Upper lobe of left lung (tissue), 6 donors: ENCODE data around the gene METTL17. TPM values are rescaled to one million over a fixed set of nuclear protein-coding genes. Genes with fewer than 3 reads are reported as not detected.

Experiments
- ATAC-seq, 2 donors: fragments of 200-7000 bp; cut with Tn5 transposase; one replicate each; pipeline ENCODE4 v1.9.1; 2022; ENCODE audit warnings: mild to moderate bottlenecking in 2 of 2, moderate library complexity in 2 of 2; ENCODE audit not compliant: low FRiP score in 2 of 2
- DNase-seq, 2 donors: peaks; one replicate each; pipeline ENCODE4 v3.0.0-alpha.2; 2019 to 2020
- H3K27ac ChIP-seq, 4 donors: fragments of 200-600 bp; sonication (generic); one replicate each; pipeline ENCODE4 v1.5.1; 2016 to 2019
- H3K27me3 ChIP-seq, 4 donors: fragments of 200-600 bp; sonication (generic); one replicate each; pipeline ENCODE4 v1.5.1; 2017 to 2019
- H3K36me3 ChIP-seq, 4 donors: fragments of 200-600 bp; sonication (generic); one replicate each; pipeline ENCODE4 v1.5.1; 2016 to 2019
- H3K4me1 ChIP-seq, 4 donors: fragments of 200-600 bp; sonication (generic); one replicate each; pipeline ENCODE4 v1.5.1; 2018 to 2019
- H3K4me3 ChIP-seq, 4 donors: fragments of 200-600 bp; sonication (generic); one replicate each; pipeline ENCODE4 v1.5.1; 2017 to 2019; ENCODE audit warnings: mild to moderate bottlenecking in 2 of 4, moderate library complexity in 1 of 4
- H3K9me3 ChIP-seq, 4 donors: fragments of 200-600 bp; sonication (generic); one replicate each; pipeline ENCODE4 v1.5.1; 2018 to 2019
- CTCF ChIP-seq, 6 experiments: fragments of 450-650 bp in 4 of 6; fragments of 200-600 bp in 2 of 6; sonication (generic) in 2 of 6; IDR thresholded peaks; one replicate each; pipeline ENCODE4 v1.5.1; 2016 to 2019; ENCODE audit warnings: antibody characterized with exemption in 6 of 6
- EP300 ChIP-seq, 4 donors: sonication (generic); formaldehyde crosslinking; IDR thresholded peaks; one replicate each; pipeline ENCODE4 v1.5.1; 2017; ENCODE audit warnings: antibody characterized with exemption in 4 of 4, control low read depth in 2 of 4
- POLR2A ChIP-seq, 4 donors: fragments of 450-650 bp; IDR thresholded peaks; one replicate each; pipeline ENCODE4 v1.5.1; 2016 to 2017; ENCODE audit warnings: antibody characterized with exemption in 4 of 4, mild to moderate bottlenecking in 2 of 4
- POLR2AphosphoS5 ChIP-seq, 2 donors: sonication (generic); formaldehyde crosslinking; IDR thresholded peaks; one replicate each; pipeline ENCODE4 v1.5.1; 2017; ENCODE audit warnings: antibody characterized with exemption in 2 of 2
- WGBS, 2 donors: methylation state at CpG; one replicate each; pipeline ENCODE4 v1.1.5; 2017 to 2018; 5-methylcytosine and 5-hydroxymethylcytosine counted together
- total RNA-seq, 6 donors: library from RNA; depleted of rRNA in 4 of 6; stranded (reverse); fragments of >200 nt in 4 of 6; gene quantifications; one replicate each; pipeline versions ENCODE4 v1.1.0 to v1.2.1, GENCODE V29; 2016 to 2021
- donor health status: DM: no; HTN: no; CAD: no; lungs with moderate emphysema.
- donor health status: DM: no; HTN: yes; CAD: no; lungs with severe emphysema.

METTL17 gene
- total RNA-seq, 6 donors from 2014 or later: 39.2 to 202 (median 59.4) TPM

- Histone ChIP-seq H3K4me3 (no peak overlapping the region), H3K4me1 (peaks cover 18 to 24% (median 20%) of the 10 kb centered on the region in 4 donors), H3K27me3 (no peaks in the 10 kb centered on the region), H3K27ac (no peak overlapping the region), H3K9me3 (no peaks in the 10 kb centered on the region), H3K36me3 (peaks cover 6 to 54% (median 17%) of the 10 kb centered on the region in 4 donors)
- TF ChIP-seq CTCF (IDR thresholded peaks at IDR 0.05) (no peak), POLR2A (IDR thresholded peaks at IDR 0.05) (no peak), POLR2AphosphoS5 (IDR thresholded peaks at IDR 0.05) (no peak), EP300 (IDR thresholded peaks at IDR 0.05) (no peak)
- 65 to 78% methylated on average over 1 of the region's 1 CpG for WGBS, 2 donors
- no peak for ATAC-seq
- DNase-seq: no peak
Observed at GRCh38 chr14:21019366-21019765, 29.6 kb downstream of the METTL17 start.

- TF ChIP-seq EP300 (IDR thresholded peaks at IDR 0.05) (no peak), POLR2A (IDR thresholded peaks at IDR 0.05) (no peak), POLR2AphosphoS5 (IDR thresholded peaks at IDR 0.05) (no peak), CTCF (IDR thresholded peaks at IDR 0.05) (no peak)
- H3K36me3 ChIP-seq: peaks cover 6 to 54% (median 17%) of the 10 kb centered on the region in 4 donors
- peaks cover 23 to 29% (median 28%) of the 10 kb centered on the region in 4 donors for H3K4me1 ChIP-seq
- peaks cover 0 to 8% (median 1%) of the 10 kb centered on the region in 4 donors for H3K27me3 ChIP-seq
- ATAC-seq: no peak
- peak overlapping the region in 2 of 4 donors; percentile 7 to 38 for H3K27ac ChIP-seq
- H3K4me3 ChIP-seq: no peak overlapping the region
- H3K9me3 ChIP-seq: no peaks in the 10 kb centered on the region
- 85 to 92% methylated on average over 5 of the region's 5 CpGs for WGBS, 2 donors
- DNase-seq: no peak
Observed at GRCh38 chr14:21020977-21021545, 31.3 kb downstream of the METTL17 start.

GRCh38 chr14:21022686-21023085, 32.9 kb downstream of the METTL17 start:
- peak overlapping the region in 3 of 4 donors; percentile 87 to 93 (median 89) for H3K27ac ChIP-seq
- H3K9me3 ChIP-seq: no peaks in the 10 kb centered on the region
- peaks cover 29 to 36% (median 30%) of the 10 kb centered on the region in 4 donors for H3K4me1 ChIP-seq
- TF ChIP-seq POLR2A (IDR thresholded peaks at IDR 0.05) (no peak), POLR2AphosphoS5 (IDR thresholded peaks at IDR 0.05) (no peak), CTCF (IDR thresholded peaks at IDR 0.05) (no peak), EP300 (IDR thresholded peaks at IDR 0.05) (no peak)
- WGBS, 2 donors: 80 to 81% methylated on average over 5 of the region's 5 CpGs
- DNase-seq (no peak), ATAC-seq (no peak)
- H3K27me3 ChIP-seq: peaks cover 0 to 8% (median 1%) of the 10 kb centered on the region in 4 donors
- peak overlapping the region in 2 of 4 donors; percentile 60 to 78 for H3K4me3 ChIP-seq
- H3K36me3 ChIP-seq: peaks cover 4 to 43% (median 12%) of the 10 kb centered on the region in 4 donors

GRCh38 chr14:21023174-21023573, 33.4 kb downstream of the METTL17 start:
- no peaks in the 10 kb centered on the region for H3K9me3 ChIP-seq
- 26 to 56% methylated on average over 6 to 7 of the region's 7 CpGs for WGBS, 2 donors
- H3K27me3 ChIP-seq: peaks cover 0 to 8% (median 1%) of the 10 kb centered on the region in 4 donors
- DNase-seq (no peak), ATAC-seq (no peak)
- peak overlapping the region in 3 of 4 donors; percentile 60 to 78 (median 74) for H3K4me3 ChIP-seq
- H3K4me1 ChIP-seq: peaks cover 29 to 36% (median 30%) of the 10 kb centered on the region in 4 donors
- H3K27ac ChIP-seq: peak overlapping the region; percentile 80 to 93 (median 88)
- H3K36me3 ChIP-seq: peaks cover 3 to 38% (median 9%) of the 10 kb centered on the region in 4 donors
- TF ChIP-seq POLR2AphosphoS5 (IDR thresholded peaks at IDR 0.05) (peak in 1 of 2 donors; percentile 14), CTCF (IDR thresholded peaks at IDR 0.05) (no peak)
